Lower leg skin (tissue), 4 donors: ENCODE data around the gene YBEY. TPM values are rescaled to one million over a fixed set of nuclear protein-coding genes. Genes with fewer than 3 reads are reported as not detected.

ENCODE experiments used
- DNase-seq, 2 donors: peaks; one replicate each; pipeline ENCODE4 v3.0.0-alpha.2; 2019; ENCODE audit warnings: low spot score in 2 of 2
- H3K4me3 ChIP-seq: fragments of 200-600 bp; sonication (generic); 2 replicates; pipeline ENCODE4 v1.5.1; 2017; ENCODE audit warnings: mild to moderate bottlenecking, low read depth; ENCODE audit not compliant: poor library complexity, severe bottlenecking
- CTCF ChIP-seq, 3 donors: fragments of 450-650 bp; IDR thresholded peaks; one replicate each; pipeline ENCODE4 v1.5.1; 2016; ENCODE audit warnings: antibody characterized with exemption in 3 of 3, mild to moderate bottlenecking in 3 of 3, moderate library complexity in 2 of 3
- POLR2A ChIP-seq, 2 donors: fragments of 450-650 bp; IDR thresholded peaks; one replicate each; pipeline ENCODE4 v1.6.1; 2016 to 2017; ENCODE audit warnings: antibody characterized with exemption in 2 of 2, mild to moderate bottlenecking in 1 of 2, moderate library complexity in 1 of 2
- WGBS, 2 donors: methylation state at CpG; one replicate each; pipeline ENCODE4 v1.1.5; 2018; 5-methylcytosine and 5-hydroxymethylcytosine counted together
- intact Hi-C: fragments of 100-400 bp; cut with DNase I; formaldehyde crosslinking; loops from one replicate; pipeline ENCODE4 v1.15.0; 2023; ENCODE audit warnings: low total_unique reads
- total RNA-seq, 4 donors: library from RNA; depleted of rRNA; stranded (reverse); fragments of >200 nt; gene quantifications; one replicate each; pipeline ENCODE4 v1.1.0, GENCODE V29; 2016

The YBEY gene
- total RNA-seq, 4 donors from 2014 or later, result 7.4 to 21.7 (median 17.0) TPM

GRCh38 chr21:46255166-46255565 is 31.0 kb upstream of the YBEY start:
- DNase-seq, result peak in 1 of 2 donors; percentile 63
- H3K4me3 ChIP-seq, result no peak overlapping the region
- TF ChIP-seq POLR2A (IDR thresholded peaks at IDR 0.05) (no peak), CTCF (IDR thresholded peaks at IDR 0.05) (no peak)
- intact Hi-C loops, result no loop called here
- WGBS, 2 donors, result 86 to 90% methylated on average over 11 of the region's 11 CpGs

- WGBS, 2 donors, result 92 to 94% methylated on average over 5 to 6 of the region's 6 CpGs
- intact Hi-C loops, result no loop called here
- no peak for TF ChIP-seq CTCF (IDR thresholded peaks at IDR 0.05)
- TF ChIP-seq POLR2A (IDR thresholded peaks at IDR 0.05), result no peak
- H3K4me3 ChIP-seq, result no peak overlapping the region
- DNase-seq, result peak in 1 of 2 donors; percentile 80
Observed at GRCh38 chr21:46255758-46256337, 30.3 kb upstream of the YBEY start.

GRCh38 chr21:46256501-46256994 is 29.6 kb upstream of the YBEY start:
- no peak overlapping the region for H3K4me3 ChIP-seq
- intact Hi-C loops, result no loop called here
- WGBS, 2 donors, result 90 to 95% methylated on average over 18 of the region's 18 CpGs
- DNase-seq, result peak in 1 of 2 donors; percentile 67
- TF ChIP-seq POLR2A (IDR thresholded peaks at IDR 0.05) (no peak), CTCF (IDR thresholded peaks at IDR 0.05) (no peak)

- TF ChIP-seq CTCF (IDR thresholded peaks at IDR 0.05), result no peak
- no peak for TF ChIP-seq POLR2A (IDR thresholded peaks at IDR 0.05)
- intact Hi-C loops, result no loop called here
- 94 to 96% methylated on average over 22 of the region's 22 CpGs for WGBS, 2 donors
- DNase-seq, result no peak
- no peak overlapping the region for H3K4me3 ChIP-seq
Observed at GRCh38 chr21:46264046-46264689, 22.0 kb upstream of the YBEY start.

- WGBS, 2 donors, result 85% methylated on average over 10 to 13 of the region's 13 CpGs
- TF ChIP-seq POLR2A (IDR thresholded peaks at IDR 0.05), result no peak
- TF ChIP-seq CTCF (IDR thresholded peaks at IDR 0.05), result no peak
- no peak for DNase-seq
- no peak overlapping the region for H3K4me3 ChIP-seq
- intact Hi-C loops, result no loop called here
Observed at GRCh38 chr21:46264690-46265144, 21.4 kb upstream of the YBEY start.
